ENCODE results near the gene EVL. TPM values are rescaled to one million over a fixed set of nuclear protein-coding genes. Genes with fewer than 3 reads are reported as not detected.

Gene EVL
- polyA plus RNA-seq, 2 of the 4 experiments (the other 2 are of a cell fraction): 14.8 to 32.9 TPM

DNA sequence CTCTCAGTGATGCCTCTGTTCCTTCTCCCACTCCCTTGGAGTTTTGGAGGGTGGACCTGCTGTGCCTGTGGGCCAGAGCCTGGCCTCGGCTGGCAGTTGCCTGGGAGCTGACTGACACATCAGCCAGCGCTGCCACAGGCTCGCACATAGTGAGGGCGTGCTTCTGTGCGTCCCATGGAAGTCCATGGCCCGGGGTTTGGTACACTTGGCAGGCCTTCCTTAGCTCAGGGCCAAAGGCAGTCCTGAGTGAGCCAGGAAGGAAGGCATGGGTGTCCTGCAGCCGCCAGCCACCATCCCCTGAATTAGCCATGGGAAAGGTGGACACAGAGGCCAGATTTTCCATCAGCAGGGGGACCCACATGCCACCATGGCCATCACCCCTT is 95.3 kb downstream of the EVL start:
- Histone ChIP-seq H3K4me1 (peaks cover 19% of the 10 kb centered on the region), H3K9me3 (no peaks in the 10 kb centered on the region), H3K27ac (no peak overlapping the region), H3K4me3 (no peak overlapping the region), H3K4me2 (no peak overlapping the region)
- CTCF ChIA-PET: interaction anchor here (1.7 to 2.7 kb wide), 4 partner anchors 13 to 178 kb away, joined by 3 to 13 read pairs (median 7); no protein-coding TSS in a partner anchor
- DNase-seq (ENCODE audit: low read depth in 1 of 2, low spot score in 1 of 2) (no peak), ATAC-seq (no peak), FAIRE-seq (no peak)
- TF ChIP-seq CHD2 (IDR thresholded peaks at IDR 0.05; ENCODE audit: low read length, partially characterized antibody): no peak
- TF ChIP-seq MAFK (IDR thresholded peaks at IDR 0.05; ENCODE audit: partially characterized antibody): no peak
- no peak for TF ChIP-seq GATA3 (IDR thresholded peaks at IDR 0.05; ENCODE audit: borderline replicate concordance)
- TF ChIP-seq RFX5 (IDR thresholded peaks at IDR 0.05): no peak
- no peak for TF ChIP-seq RNF2 (IDR thresholded peaks at IDR 0.05; ENCODE audit: borderline replicate concordance, low read depth)
- no peak for TF ChIP-seq ZC3H11A (IDR thresholded peaks at IDR 0.05)
- TF ChIP-seq, protein P1, sequence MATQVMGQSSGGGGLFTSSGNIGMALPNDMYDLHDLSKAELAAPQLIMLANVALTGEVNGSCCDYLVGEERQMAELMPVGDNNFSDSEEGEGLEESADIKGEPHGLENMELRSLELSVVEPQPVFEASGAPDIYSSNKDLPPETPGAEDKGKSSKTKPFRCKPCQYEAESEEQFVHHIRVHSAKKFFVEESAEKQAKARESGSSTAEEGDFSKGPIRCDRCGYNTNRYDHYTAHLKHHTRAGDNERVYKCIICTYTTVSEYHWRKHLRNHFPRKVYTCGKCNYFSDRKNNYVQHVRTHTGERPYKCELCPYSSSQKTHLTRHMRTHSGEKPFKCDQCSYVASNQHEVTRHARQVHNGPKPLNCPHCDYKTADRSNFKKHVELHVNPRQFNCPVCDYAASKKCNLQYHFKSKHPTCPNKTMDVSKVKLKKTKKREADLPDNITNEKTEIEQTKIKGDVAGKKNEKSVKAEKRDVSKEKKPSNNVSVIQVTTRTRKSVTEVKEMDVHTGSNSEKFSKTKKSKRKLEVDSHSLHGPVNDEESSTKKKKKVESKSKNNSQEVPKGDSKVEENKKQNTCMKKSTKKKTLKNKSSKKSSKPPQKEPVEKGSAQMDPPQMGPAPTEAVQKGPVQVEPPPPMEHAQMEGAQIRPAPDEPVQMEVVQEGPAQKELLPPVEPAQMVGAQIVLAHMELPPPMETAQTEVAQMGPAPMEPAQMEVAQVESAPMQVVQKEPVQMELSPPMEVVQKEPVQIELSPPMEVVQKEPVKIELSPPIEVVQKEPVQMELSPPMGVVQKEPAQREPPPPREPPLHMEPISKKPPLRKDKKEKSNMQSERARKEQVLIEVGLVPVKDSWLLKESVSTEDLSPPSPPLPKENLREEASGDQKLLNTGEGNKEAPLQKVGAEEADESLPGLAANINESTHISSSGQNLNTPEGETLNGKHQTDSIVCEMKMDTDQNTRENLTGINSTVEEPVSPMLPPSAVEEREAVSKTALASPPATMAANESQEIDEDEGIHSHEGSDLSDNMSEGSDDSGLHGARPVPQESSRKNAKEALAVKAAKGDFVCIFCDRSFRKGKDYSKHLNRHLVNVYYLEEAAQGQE (IDR thresholded peaks at IDR 0.05): no peak
- no peak for TF ChIP-seq HOXB13 (CRISPR knock-in tag; IDR thresholded peaks at IDR 0.05; ENCODE audit: low read depth)
- no peak for TF ChIP-seq CBX8 (IDR thresholded peaks at IDR 0.05)
- TF ChIP-seq, protein P2, sequence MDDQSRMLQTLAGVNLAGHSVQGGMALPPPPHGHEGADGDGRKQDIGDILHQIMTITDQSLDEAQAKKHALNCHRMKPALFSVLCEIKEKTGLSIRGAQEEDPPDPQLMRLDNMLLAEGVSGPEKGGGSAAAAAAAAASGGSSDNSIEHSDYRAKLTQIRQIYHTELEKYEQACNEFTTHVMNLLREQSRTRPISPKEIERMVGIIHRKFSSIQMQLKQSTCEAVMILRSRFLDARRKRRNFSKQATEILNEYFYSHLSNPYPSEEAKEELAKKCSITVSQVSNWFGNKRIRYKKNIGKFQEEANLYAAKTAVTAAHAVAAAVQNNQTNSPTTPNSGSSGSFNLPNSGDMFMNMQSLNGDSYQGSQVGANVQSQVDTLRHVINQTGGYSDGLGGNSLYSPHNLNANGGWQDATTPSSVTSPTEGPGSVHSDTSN (IDR thresholded peaks at IDR 0.05): no peak
- TF ChIP-seq KDM1A (IDR thresholded peaks at IDR 0.05; ENCODE audit: low read depth): no peak
- no peak for TF ChIP-seq KDM5A (IDR thresholded peaks at IDR 0.05)
- no peak for TF ChIP-seq ZNF302 (CRISPR knock-in tag; IDR thresholded peaks at IDR 0.05)
- no peak for TF ChIP-seq CBX2 (IDR thresholded peaks at IDR 0.05; ENCODE audit: borderline replicate concordance, low read depth)
- no peak for TF ChIP-seq RARB (CRISPR knock-in tag; IDR thresholded peaks at IDR 0.05)
- TF ChIP-seq, protein P3, sequence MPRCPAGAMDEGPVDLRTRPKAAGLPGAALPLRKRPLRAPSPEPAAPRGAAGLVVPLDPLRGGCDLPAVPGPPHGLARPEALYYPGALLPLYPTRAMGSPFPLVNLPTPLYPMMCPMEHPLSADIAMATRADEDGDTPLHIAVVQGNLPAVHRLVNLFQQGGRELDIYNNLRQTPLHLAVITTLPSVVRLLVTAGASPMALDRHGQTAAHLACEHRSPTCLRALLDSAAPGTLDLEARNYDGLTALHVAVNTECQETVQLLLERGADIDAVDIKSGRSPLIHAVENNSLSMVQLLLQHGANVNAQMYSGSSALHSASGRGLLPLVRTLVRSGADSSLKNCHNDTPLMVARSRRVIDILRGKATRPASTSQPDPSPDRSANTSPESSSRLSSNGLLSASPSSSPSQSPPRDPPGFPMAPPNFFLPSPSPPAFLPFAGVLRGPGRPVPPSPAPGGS (IDR thresholded peaks at IDR 0.05): no peak
- no peak for TF ChIP-seq FOXS1 (CRISPR knock-in tag; IDR thresholded peaks at IDR 0.05)
- POLR2A ChIA-PET: no interaction called here
- 81% methylated on average over 7 of the region's 7 CpGs for WGBS (ENCODE audit: missing lambda C conversion rate)

DNA sequence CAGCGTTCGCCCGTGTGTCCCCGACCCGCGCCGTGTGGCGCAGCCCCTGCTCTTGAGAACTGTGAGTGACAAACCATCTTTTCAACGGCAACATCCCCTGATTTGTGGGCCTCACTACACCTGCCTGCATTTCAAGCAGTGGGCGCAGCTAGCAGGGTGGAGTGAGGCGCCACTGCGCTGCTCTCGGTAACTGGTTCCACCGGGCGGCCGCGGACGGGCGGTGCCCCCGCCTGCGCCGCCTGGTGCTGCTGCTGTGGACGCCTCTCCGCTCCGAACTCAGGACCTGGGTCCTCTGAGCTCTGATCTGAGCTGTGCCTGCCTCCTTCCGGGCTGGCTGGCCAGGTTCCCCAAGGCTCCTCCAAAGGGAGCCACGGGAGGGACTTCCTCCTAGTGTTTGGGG is 100.2 kb downstream of the EVL start:
- ATAC-seq (no peak), FAIRE-seq (no peak), DNase-seq (ENCODE audit: low read depth in 1 of 2, low spot score in 1 of 2) (no peak)
- peaks cover 8% of the 10 kb centered on the region; the same call in 2 of the 3 replicates for H3K4me1 ChIP-seq
- no peak overlapping the region for H3K4me3 ChIP-seq
- WGBS (ENCODE audit: missing lambda C conversion rate): 97% methylated on average over 12 of the region's 27 CpGs
- no peak overlapping the region for H3K4me2 ChIP-seq
- CTCF ChIA-PET: interaction anchor here (0.7 to 1.6 kb wide), 3 partner anchors 8 to 183 kb away, joined by 3 to 5 read pairs (median 3); no protein-coding TSS in a partner anchor
- POLR2A ChIA-PET: no interaction called here
- H3K27ac ChIP-seq: no peak overlapping the region
- H3K9me3 ChIP-seq: no peaks in the 10 kb centered on the region
- no peak for TF ChIP-seq ZFP36 (IDR thresholded peaks at IDR 0.05; ENCODE audit: borderline replicate concordance, partially characterized antibody)
- no peak for TF ChIP-seq RARB (CRISPR knock-in tag; IDR thresholded peaks at IDR 0.05)
- TF ChIP-seq, protein P4, sequence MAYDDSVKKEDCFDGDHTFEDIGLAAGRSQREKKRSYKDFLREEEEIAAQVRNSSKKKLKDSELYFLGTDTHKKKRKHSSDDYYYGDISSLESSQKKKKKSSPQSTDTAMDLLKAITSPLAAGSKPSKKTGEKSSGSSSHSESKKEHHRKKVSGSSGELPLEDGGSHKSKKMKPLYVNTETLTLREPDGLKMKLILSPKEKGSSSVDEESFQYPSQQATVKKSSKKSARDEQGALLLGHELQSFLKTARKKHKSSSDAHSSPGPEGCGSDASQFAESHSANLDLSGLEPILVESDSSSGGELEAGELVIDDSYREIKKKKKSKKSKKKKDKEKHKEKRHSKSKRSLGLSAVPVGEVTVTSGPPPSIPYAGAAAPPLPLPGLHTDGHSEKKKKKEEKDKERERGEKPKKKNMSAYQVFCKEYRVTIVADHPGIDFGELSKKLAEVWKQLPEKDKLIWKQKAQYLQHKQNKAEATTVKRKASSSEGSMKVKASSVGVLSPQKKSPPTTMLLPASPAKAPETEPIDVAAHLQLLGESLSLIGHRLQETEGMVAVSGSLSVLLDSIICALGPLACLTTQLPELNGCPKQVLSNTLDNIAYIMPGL (CRISPR knock-in tag; IDR thresholded peaks at IDR 0.05; ENCODE audit: borderline replicate concordance): no peak
- TF ChIP-seq HOXB5 (CRISPR knock-in tag; IDR thresholded peaks at IDR 0.05): no peak
- no peak for TF ChIP-seq NR3C1 (IDR thresholded peaks at IDR 0.05)
- TF ChIP-seq ZSCAN20 (CRISPR knock-in tag; IDR thresholded peaks at IDR 0.05): no peak
- TF ChIP-seq, protein P5, sequence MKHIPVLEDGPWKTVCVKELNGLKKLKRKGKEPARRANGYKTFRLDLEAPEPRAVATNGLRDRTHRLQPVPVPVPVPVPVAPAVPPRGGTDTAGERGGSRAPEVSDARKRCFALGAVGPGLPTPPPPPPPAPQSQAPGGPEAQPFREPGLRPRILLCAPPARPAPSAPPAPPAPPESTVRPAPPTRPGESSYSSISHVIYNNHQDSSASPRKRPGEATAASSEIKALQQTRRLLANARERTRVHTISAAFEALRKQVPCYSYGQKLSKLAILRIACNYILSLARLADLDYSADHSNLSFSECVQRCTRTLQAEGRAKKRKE (CRISPR knock-in tag; IDR thresholded peaks at IDR 0.05; ENCODE audit: low read depth): no peak
- TF ChIP-seq MAFK (IDR thresholded peaks at IDR 0.05; ENCODE audit: partially characterized antibody): no peak
- no peak for TF ChIP-seq EHF (CRISPR knock-in tag; IDR thresholded peaks at IDR 0.05)
